Neural cell (in vitro differentiated cells): Measurements from ENCODE around the gene PCDHB9. TPM values are rescaled to one million over a fixed set of nuclear protein-coding genes. Genes with fewer than 3 reads are reported as not detected.
"Not testable (repeated sequence)": the region's sequence is repeated elsewhere in the genome, so short reads cannot be mapped to it uniquely, and the experiment has no call there.

Source experiments
- H2AFZ ChIP-seq: fragments of 200-600, 300-800 bp; sonication (generic), shearing (Covaris generic); 2 replicates; pipeline ENCODE4 v1.6.0; 2014; ENCODE audit warnings: low read depth, mild to moderate bottlenecking, antibody characterized with exemption, low read length, moderate library complexity
- H3F3A ChIP-seq: fragments of 200-600 bp; shearing (Covaris generic); 2 replicates; pipeline ENCODE4 v1.6.1; 2016; ENCODE audit warnings: mild to moderate bottlenecking, moderate library complexity, mixed read lengths, antibody characterized with exemption, low read length; ENCODE audit not compliant: insufficient read depth, poor library complexity, severe bottlenecking
- H3K27ac ChIP-seq: fragments of 200-600, 300-800 bp; sonication (generic), shearing (Covaris generic); 2 replicates; pipeline ENCODE4 v1.5.1; 2014; ENCODE audit warnings: mild to moderate bottlenecking, low read length, moderate library complexity
- H3K27me3 ChIP-seq: fragments of 300-800, 200-600 bp; sonication (generic), shearing (Covaris generic); 2 replicates; pipeline ENCODE4 v1.6.0; 2014; ENCODE audit warnings: mild to moderate bottlenecking, low read depth, low read length, moderate library complexity; ENCODE audit not compliant: insufficient read depth
- H3K36me3 ChIP-seq: fragments of 300-800, 200-600 bp; sonication (generic), shearing (Covaris generic); 2 replicates; pipeline ENCODE4 v1.5.1; 2014; ENCODE audit warnings: mild to moderate bottlenecking, antibody characterized with exemption, low read length, moderate library complexity; ENCODE audit not compliant: insufficient read depth
- H3K4me2 ChIP-seq: fragments of 300-800, 200-600 bp; sonication (generic), shearing (Covaris generic); 2 replicates; pipeline ENCODE4 v1.6.0; 2014; ENCODE audit warnings: mild to moderate bottlenecking, low read length
- H3K4me3 ChIP-seq: fragments of 300-800, 200-600 bp; sonication (generic), shearing (Covaris generic); 2 replicates; pipeline ENCODE4 v1.5.1; 2014; ENCODE audit warnings: mild to moderate bottlenecking, low read length, moderate library complexity
- H3K79me2 ChIP-seq: fragments of 200-600 bp; shearing (Covaris generic); replicated peaks from 2 replicates; pipeline ENCODE4 v1.6.0; 2014; ENCODE audit warnings: mild to moderate bottlenecking, low read length, moderate library complexity; ENCODE audit not compliant: insufficient read depth
- H3K9ac ChIP-seq: fragments of 300-800, 200-600 bp; sonication (generic), shearing (Covaris generic); 2 replicates; pipeline ENCODE4 v1.6.1; 2016; ENCODE audit warnings: mild to moderate bottlenecking, low read length, mixed read lengths
- H3K9me2 ChIP-seq: fragments of 200-600 bp; shearing (Covaris generic); 2 replicates; pipeline ENCODE4 v1.6.1; 2016; ENCODE audit warnings: mild to moderate bottlenecking, low read length, mixed read lengths; ENCODE audit not compliant: insufficient read depth
- H3K9me3 ChIP-seq: fragments of 200-600, 300-800 bp; sonication (generic), shearing (Covaris generic); 2 replicates; pipeline ENCODE4 v1.6.1; 2016; ENCODE audit warnings: mild to moderate bottlenecking, mixed run types, low read length, moderate library complexity, mixed read lengths
- H4K20me1 ChIP-seq: fragments of 200-600 bp; shearing (Covaris generic); 2 replicates; pipeline ENCODE4 v1.6.1; 2016; ENCODE audit warnings: mild to moderate bottlenecking, mixed run types; ENCODE audit not compliant: insufficient read depth
- CTCF ChIP-seq: fragments of 450-650 bp; IDR thresholded peaks from 2 replicates; pipeline ENCODE4 v1.5.1; 2014; ENCODE audit warnings: antibody characterized with exemption, mild to moderate bottlenecking, moderate library complexity; ENCODE audit not compliant: poor library complexity, severe bottlenecking
- EP300 ChIP-seq: fragments of 450-650 bp; conservative IDR thresholded peaks from 2 replicates; pipeline ENCODE4 v1.6.1; 2014; ENCODE audit warnings: antibody characterized with exemption, mild to moderate bottlenecking, moderate library complexity; ENCODE audit not compliant: poor library complexity, severe bottlenecking
- EZH2 ChIP-seq: fragments of 200-600, 300-800 bp; shearing (Covaris generic), sonication (generic); IDR thresholded peaks from 2 replicates; pipeline ENCODE4 v1.6.1; 2014; ENCODE audit warnings: antibody characterized with exemption, low read length, borderline replicate concordance, mild to moderate bottlenecking; ENCODE audit not compliant: insufficient read depth, poor library complexity, severe bottlenecking
- MXI1 ChIP-seq: fragments of 450-650 bp; conservative IDR thresholded peaks from 2 replicates; pipeline ENCODE4 v1.6.1; 2014; ENCODE audit warnings: antibody characterized with exemption, mild to moderate bottlenecking; ENCODE audit not compliant: poor library complexity, severe bottlenecking
- POLR2AphosphoS5 ChIP-seq: IDR thresholded peaks from 2 replicates; pipeline ENCODE4 v1.6.1; 2012
- RAD21 ChIP-seq: fragments of 450-650 bp; conservative IDR thresholded peaks from 2 replicates; pipeline ENCODE4 v1.6.1; 2014; ENCODE audit warnings: antibody characterized with exemption, mild to moderate bottlenecking, moderate library complexity
- REST ChIP-seq: IDR thresholded peaks from 2 replicates; pipeline ENCODE4 v1.6.1; 2012; ENCODE audit warnings: borderline replicate concordance
- SMC3 ChIP-seq: fragments of 450-650 bp; conservative IDR thresholded peaks from 2 replicates; pipeline ENCODE4 v1.6.1; 2014; ENCODE audit warnings: antibody characterized with exemption, mild to moderate bottlenecking, moderate library complexity; ENCODE audit not compliant: poor library complexity
- TAF1 ChIP-seq: IDR thresholded peaks from 2 replicates; pipeline ENCODE4 v1.6.1; 2012; ENCODE audit warnings: low read depth
- polyA plus RNA-seq: library from polyadenylated mRNA; depleted of rRNA; stranded (reverse); fragments of >200 nt; gene quantifications from 2 replicates; pipeline ENCODE4 v1.2.3, GENCODE V29; 2014

Gene PCDHB9
- polyA plus RNA-seq, 1 donor from 2014 or later, result 4.9 TPM

- no peak within 1 kb of the TSS for H3K27ac ChIP-seq
- peaks cover 7% of the 10 kb centered on the region for H3K9me3 ChIP-seq
- H2AFZ ChIP-seq, result no peak within 1 kb of the TSS
- H3K4me2 ChIP-seq, result no peak within 1 kb of the TSS
- no peak within 1 kb of the TSS for H3K9ac ChIP-seq
- no peak within 1 kb of the TSS for H3K4me3 ChIP-seq
- H4K20me1 ChIP-seq, result no peaks in the 10 kb centered on the region
- no peaks in the 10 kb centered on the region for H3F3A ChIP-seq
- H3K79me2 ChIP-seq, result no peaks in the 10 kb centered on the region
- no peaks in the 10 kb centered on the region for H3K36me3 ChIP-seq
- H3K9me2 ChIP-seq, result no peaks in the 10 kb centered on the region
- no peaks in the 10 kb centered on the region for H3K27me3 ChIP-seq
- TF ChIP-seq SMC3 (no peak), RAD21 (no peak), POLR2AphosphoS5 (no peak), EZH2 (no peak), REST (no peak), TAF1 (no peak), CTCF (no peak), EP300 (no peak), MXI1 (no peak)
These were observed 14.4 kb upstream of the PCDHB9 start, which contains the start of gene PCDHB7 for GRCh38 chr5:141172381-141173204. PCDHB7 (plus strand) TSS chr5:141172644; CDS start chr5:141172836, 192 bp downstream.

GRCh38 chr5:141174291-141175104 is 12.5 kb upstream of the PCDHB9 start:
- H3K4me3 ChIP-seq, H2AFZ ChIP-seq, H3K79me2 ChIP-seq, H3K4me2 ChIP-seq, H3K9me3 ChIP-seq, H3K27me3 ChIP-seq, H3F3A ChIP-seq, H3K9me2 ChIP-seq, H3K36me3 ChIP-seq, H3K9ac ChIP-seq, H4K20me1 ChIP-seq, H3K27ac ChIP-seq: not testable (repeated sequence)
